ENCODE results near the gene DLK2. TPM values are rescaled to one million over a fixed set of nuclear protein-coding genes. Genes with fewer than 3 reads are reported as not detected.

DLK2 gene
- total RNA-seq, 1 experiment from 2014 or later: 0.75 TPM

GRCh38 chr6:43469947-43470346 lies 14.6 kb upstream of the DLK2 start:
- Mint-ChIP-seq H3K27ac (ENCODE audit: unreplicated experiment) (no peak overlapping the region), H3K4me3 (ENCODE audit: unreplicated experiment) (no peak overlapping the region), H3K4me1 (ENCODE audit: low read depth, unreplicated experiment) (no peaks in the 10 kb centered on the region), H3K27me3 (ENCODE audit: insufficient read depth, unreplicated experiment) (no peaks in the 10 kb centered on the region), H3K9me3 (ENCODE audit: unreplicated experiment) (no peaks in the 10 kb centered on the region), H3K36me3 (ENCODE audit: insufficient read depth, unreplicated experiment) (no peaks in the 10 kb centered on the region)
- no peak for TF ChIP-seq CTCF (IDR thresholded peaks at IDR 0.05; ENCODE audit: insufficient read depth in 1 of 2, low read depth in 1 of 2, low read length in 1 of 2, severe bottlenecking in 1 of 2, unreplicated experiment in 1 of 2)
- no TSS peak for BruUV-seq (replicated peaks)
- DNase-seq: no peak
- intact Hi-C loops (cut with micrococcal nuclease; ENCODE audit: unreplicated experiment): no loop called here
- no peaks in the 10 kb centered on the region for H3K4me1 ChIP-seq
- no peaks in the 10 kb centered on the region for H3K36me3 ChIP-seq (ENCODE audit: control insufficient read depth, insufficient read depth, low read length)
- no peaks in the 10 kb centered on the region for H3K9me3 ChIP-seq
- ChIA-PET CTCF (interaction anchor here (0.7 kb wide), 1 partner anchor 101 kb away, joined by 6 read pairs; the partner anchor contains the start of gene ZNF318), POLR2A (interaction anchor here (0.7 kb wide), 1 partner anchor 27 kb away, joined by 4 read pairs; no protein-coding TSS in a partner anchor)
- H3K4me3 ChIP-seq (ENCODE audit: low read depth, low read length): no peak overlapping the region
- no peaks in the 10 kb centered on the region for H3K27me3 ChIP-seq (replicated peaks; ENCODE audit: control insufficient read depth, insufficient read depth, low read length)

- CTCF ChIA-PET: no interaction called here
- H3K36me3 ChIP-seq (ENCODE audit: control insufficient read depth, insufficient read depth, low read length): no peaks in the 10 kb centered on the region
- no peaks in the 10 kb centered on the region for H3K9me3 Mint-ChIP-seq (ENCODE audit: unreplicated experiment)
- POLR2A ChIA-PET: no interaction called here
- no peaks in the 10 kb centered on the region for H3K4me1 ChIP-seq
- no peak for DNase-seq
- intact Hi-C loops (cut with micrococcal nuclease; ENCODE audit: unreplicated experiment): no loop called here
- no peaks in the 10 kb centered on the region for H3K9me3 ChIP-seq
- H3K27me3 ChIP-seq (replicated peaks; ENCODE audit: control insufficient read depth, insufficient read depth, low read length): no peaks in the 10 kb centered on the region
- no peak overlapping the region for H3K4me3 Mint-ChIP-seq (ENCODE audit: unreplicated experiment)
- no peaks in the 10 kb centered on the region for H3K4me1 Mint-ChIP-seq (ENCODE audit: low read depth, unreplicated experiment)
- no peak for TF ChIP-seq CTCF (IDR thresholded peaks at IDR 0.05; ENCODE audit: insufficient read depth in 1 of 2, low read depth in 1 of 2, low read length in 1 of 2, severe bottlenecking in 1 of 2, unreplicated experiment in 1 of 2)
- no peaks in the 10 kb centered on the region for H3K36me3 Mint-ChIP-seq (ENCODE audit: insufficient read depth, unreplicated experiment)
- no peak overlapping the region for H3K27ac Mint-ChIP-seq (ENCODE audit: unreplicated experiment)
- no peaks in the 10 kb centered on the region for H3K27me3 Mint-ChIP-seq (ENCODE audit: insufficient read depth, unreplicated experiment)
- H3K4me3 ChIP-seq (ENCODE audit: low read depth, low read length): no peak overlapping the region
- no TSS peak for BruUV-seq (replicated peaks)
Measured at GRCh38 chr6:43468748-43469681, 13.7 kb upstream of the DLK2 start.

GRCh38 chr6:43468240-43468639 lies 12.9 kb upstream of the DLK2 start:
- Mint-ChIP-seq H3K27me3 (ENCODE audit: insufficient read depth, unreplicated experiment) (peaks cover under 1% of the 10 kb centered on the region), H3K9me3 (ENCODE audit: unreplicated experiment) (no peaks in the 10 kb centered on the region), H3K36me3 (ENCODE audit: insufficient read depth, unreplicated experiment) (no peaks in the 10 kb centered on the region), H3K27ac (ENCODE audit: unreplicated experiment) (no peak overlapping the region), H3K4me3 (ENCODE audit: unreplicated experiment) (no peak overlapping the region), H3K4me1 (ENCODE audit: low read depth, unreplicated experiment) (no peaks in the 10 kb centered on the region)
- no peak overlapping the region for H3K4me3 ChIP-seq (ENCODE audit: low read depth, low read length)
- no peaks in the 10 kb centered on the region for H3K36me3 ChIP-seq (ENCODE audit: control insufficient read depth, insufficient read depth, low read length)
- H3K4me1 ChIP-seq: no peaks in the 10 kb centered on the region
- intact Hi-C loops (cut with micrococcal nuclease; ENCODE audit: unreplicated experiment): no loop called here
- no TSS peak for BruUV-seq (replicated peaks)
- POLR2A ChIA-PET: no interaction called here
- no peak for DNase-seq
- CTCF ChIA-PET: no interaction called here
- TF ChIP-seq CTCF (IDR thresholded peaks at IDR 0.05; ENCODE audit: insufficient read depth in 1 of 2, low read depth in 1 of 2, low read length in 1 of 2, severe bottlenecking in 1 of 2, unreplicated experiment in 1 of 2): no peak
- no peaks in the 10 kb centered on the region for H3K27me3 ChIP-seq (replicated peaks; ENCODE audit: control insufficient read depth, insufficient read depth, low read length)
- H3K9me3 ChIP-seq: no peaks in the 10 kb centered on the region
